Measurements from ENCODE around the gene MRPS25. TPM values are rescaled to one million over a fixed set of nuclear protein-coding genes. Genes with fewer than 3 reads are reported as not detected.

Gene MRPS25
- total RNA-seq = 10 to 100 TPM; 63.3 to 91.6 (median 79.8) TPM

DNA sequence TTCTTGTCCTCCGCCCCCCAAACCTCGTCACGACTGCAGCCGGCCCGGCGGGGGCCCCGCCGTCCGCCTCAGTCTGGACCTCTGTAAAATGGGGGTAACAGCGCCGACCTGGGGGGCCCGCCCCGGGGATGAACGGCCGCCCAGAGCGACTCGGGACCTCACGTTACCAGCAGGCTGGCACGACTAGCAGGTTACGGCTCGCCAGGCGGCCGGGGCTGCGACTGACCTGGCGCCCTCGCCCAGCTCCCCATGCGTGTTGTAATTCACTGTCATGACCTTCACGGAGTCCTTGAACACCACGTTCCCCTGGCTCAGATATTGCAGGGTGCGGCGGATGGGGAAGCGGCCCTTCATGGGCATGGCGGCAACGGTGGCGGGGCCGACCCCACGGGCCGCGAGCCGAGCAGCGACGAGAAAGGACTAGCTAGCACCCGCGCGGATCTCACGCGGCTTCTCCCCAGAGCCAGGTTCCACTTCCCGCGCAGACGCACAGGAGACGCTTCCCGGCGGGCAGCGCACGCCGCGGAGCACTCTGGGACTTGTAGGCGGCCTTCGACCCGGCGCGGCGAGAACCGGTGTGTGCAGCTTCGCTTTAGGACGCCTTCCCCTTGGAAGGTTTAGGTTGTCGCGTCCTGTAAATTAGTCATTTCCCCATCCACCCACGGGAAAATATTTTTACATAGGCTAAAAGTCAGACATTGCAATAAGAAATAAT, at the start of gene MRPS25:
TSS of gene MRPS25 (minus strand) at position 481 of the 715 bp plus-strand sequence. CDS start at position 360, 121 bp downstream.
- Histone ChIP-seq H3K27ac (peak within 1 kb of the TSS; percentile 51 to 83 (median 79)), H3K27me3 (no peaks in the 10 kb centered on the region), H3K9me3 (no peaks in the 10 kb centered on the region), H3K4me1 (peaks cover 14 to 19% of the 10 kb centered on the region in 2 donors), H3K4me3 (replicated peaks in 1 of 3) (peak within 1 kb of the TSS; percentile 50 to 87 (median 78)), H3K36me3 (no peaks in the 10 kb centered on the region)
- TF ChIP-seq, protein P1, sequence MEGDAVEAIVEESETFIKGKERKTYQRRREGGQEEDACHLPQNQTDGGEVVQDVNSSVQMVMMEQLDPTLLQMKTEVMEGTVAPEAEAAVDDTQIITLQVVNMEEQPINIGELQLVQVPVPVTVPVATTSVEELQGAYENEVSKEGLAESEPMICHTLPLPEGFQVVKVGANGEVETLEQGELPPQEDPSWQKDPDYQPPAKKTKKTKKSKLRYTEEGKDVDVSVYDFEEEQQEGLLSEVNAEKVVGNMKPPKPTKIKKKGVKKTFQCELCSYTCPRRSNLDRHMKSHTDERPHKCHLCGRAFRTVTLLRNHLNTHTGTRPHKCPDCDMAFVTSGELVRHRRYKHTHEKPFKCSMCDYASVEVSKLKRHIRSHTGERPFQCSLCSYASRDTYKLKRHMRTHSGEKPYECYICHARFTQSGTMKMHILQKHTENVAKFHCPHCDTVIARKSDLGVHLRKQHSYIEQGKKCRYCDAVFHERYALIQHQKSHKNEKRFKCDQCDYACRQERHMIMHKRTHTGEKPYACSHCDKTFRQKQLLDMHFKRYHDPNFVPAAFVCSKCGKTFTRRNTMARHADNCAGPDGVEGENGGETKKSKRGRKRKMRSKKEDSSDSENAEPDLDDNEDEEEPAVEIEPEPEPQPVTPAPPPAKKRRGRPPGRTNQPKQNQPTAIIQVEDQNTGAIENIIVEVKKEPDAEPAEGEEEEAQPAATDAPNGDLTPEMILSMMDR (IDR thresholded peaks at IDR 0.05) = no peak
- TF ChIP-seq POLR2A (IDR thresholded peaks at IDR 0.05) = peak in 1 of 2 donors; percentile 90
- intact Hi-C loops (cut with DNase I) = no loop called here
- peak; percentile 90 to 93 for DNase-seq
- 0 to 1% methylated on average over 18 to 43 of the region's 69 CpGs for WGBS, 2 donors

DNA sequence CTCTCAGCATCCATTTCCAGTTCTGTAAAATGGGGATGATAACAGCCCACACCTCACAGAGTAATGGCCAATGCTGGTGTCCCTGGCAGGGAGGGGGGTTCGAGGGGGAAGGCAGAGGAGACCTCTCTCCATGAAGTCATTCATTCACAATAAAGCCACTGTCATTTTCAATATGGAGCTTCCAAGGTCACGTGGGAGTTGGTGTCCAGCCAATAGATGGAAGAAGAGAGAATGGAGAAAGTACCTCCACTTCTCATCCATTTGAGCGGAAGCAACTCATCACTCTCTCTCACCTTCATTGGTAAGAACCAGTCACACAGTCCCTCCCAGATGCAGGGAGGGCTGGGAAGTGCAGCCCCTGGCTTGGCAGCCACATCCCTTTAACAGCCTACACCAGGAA, 48.8 kb upstream of the MRPS25 start:
- TF ChIP-seq, protein P1 (IDR thresholded peaks at IDR 0.05) = no peak
- TF ChIP-seq POLR2A (IDR thresholded peaks at IDR 0.05) = no peak
- DNase-seq = no peak
- intact Hi-C loops (cut with DNase I) = loop anchor here (10.0 kb wide), 1 partner anchor 301 kb away; no protein-coding TSS in a partner anchor
- Histone ChIP-seq H3K9me3 (no peaks in the 10 kb centered on the region), H3K27me3 (no peaks in the 10 kb centered on the region), H3K4me3 (replicated peaks in 1 of 3) (no peak overlapping the region), H3K36me3 (no peaks in the 10 kb centered on the region), H3K27ac (no peak overlapping the region), H3K4me1 (no peaks in the 10 kb centered on the region)
- WGBS, 2 donors = 81 to 82% methylated on average over 3 of the region's 3 CpGs

DNA sequence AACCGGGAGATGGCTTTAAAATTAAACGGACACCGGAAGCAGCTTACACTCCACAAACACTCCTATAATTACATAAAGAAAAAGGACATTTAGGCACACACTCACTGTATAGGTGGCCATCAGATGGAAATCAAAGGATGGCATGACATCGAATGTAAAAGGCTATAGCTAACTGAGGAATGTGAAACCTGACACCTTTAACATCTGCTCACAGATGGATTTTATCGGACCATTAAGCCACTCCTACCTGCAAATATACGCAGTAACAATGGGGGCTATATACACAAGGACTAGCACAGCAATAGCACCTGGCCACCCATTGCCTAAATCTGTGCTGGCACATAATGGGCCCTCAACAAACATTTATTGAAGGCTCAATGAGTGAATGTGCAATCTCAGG, 48.4 kb upstream of the MRPS25 start:
- intact Hi-C loops (cut with DNase I) = loop anchor here (10.0 kb wide), 1 partner anchor 301 kb away; no protein-coding TSS in a partner anchor
- Histone ChIP-seq H3K9me3 (no peaks in the 10 kb centered on the region), H3K27ac (no peak overlapping the region), H3K4me3 (replicated peaks in 1 of 3) (no peak overlapping the region), H3K27me3 (no peaks in the 10 kb centered on the region), H3K36me3 (no peaks in the 10 kb centered on the region), H3K4me1 (no peaks in the 10 kb centered on the region)
- WGBS, 2 donors = 52 to 57% methylated on average over 6 of the region's 6 CpGs
- DNase-seq = no peak
- no peak for TF ChIP-seq POLR2A (IDR thresholded peaks at IDR 0.05)
- TF ChIP-seq, protein P1 (IDR thresholded peaks at IDR 0.05) = no peak

DNA sequence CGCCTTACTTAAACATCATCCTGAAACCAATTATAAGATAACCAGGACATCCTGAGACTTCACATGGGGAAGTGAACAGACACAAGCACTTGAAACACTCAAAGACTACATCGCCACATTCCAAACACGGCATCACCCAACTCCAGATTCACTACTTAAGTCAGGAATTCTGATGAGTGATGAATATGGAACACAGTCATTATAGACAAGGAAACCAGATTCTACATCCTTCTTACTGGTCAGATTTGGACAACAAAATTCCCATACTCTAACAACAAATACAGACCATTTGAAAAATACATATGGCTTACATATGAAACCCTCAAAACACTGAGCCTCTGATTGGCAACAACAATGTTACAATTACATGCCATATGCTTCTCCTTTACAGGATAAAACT, 46.9 kb upstream of the MRPS25 start:
- intact Hi-C loops (cut with DNase I) = loop anchor here (10.0 kb wide), 1 partner anchor 303 kb away; no protein-coding TSS in a partner anchor
- WGBS, 2 donors = 61 to 75% methylated on average over 3 of the region's 3 CpGs

More for the DNA sequence above, 46.9 kb upstream of the MRPS25 start:
- H3K27ac ChIP-seq = no peak overlapping the region
- H3K4me3 ChIP-seq (replicated peaks in 1 of 3) = no peak overlapping the region
- H3K9me3 ChIP-seq = no peaks in the 10 kb centered on the region
- DNase-seq = no peak
- TF ChIP-seq, protein P1 (IDR thresholded peaks at IDR 0.05) = no peak
- TF ChIP-seq POLR2A (IDR thresholded peaks at IDR 0.05) = no peak
- H3K36me3 ChIP-seq = no peaks in the 10 kb centered on the region
- no peaks in the 10 kb centered on the region for H3K27me3 ChIP-seq
- H3K4me1 ChIP-seq = peaks cover 0 to 5% of the 10 kb centered on the region in 2 donors

Data from thyroid gland (tissue), 4 donors.